HG03060 (cell line): ENCODE data around the gene ZG16.
"Not testable (repeated sequence)": the region's sequence is repeated elsewhere in the genome, so short reads cannot be mapped to it uniquely, and the experiment has no call there.

Source experiments
- ATAC-seq: cut with Tn5 transposase; IDR thresholded peaks from one replicate; pipeline ENCODE4 v1.9.1; 2021; ENCODE audit warnings: low read depth, moderate number of reproducible peaks; ENCODE audit not compliant: unreplicated experiment

The ZG16 gene

GRCh38 chr16:29783094-29783953, 5.3 kb downstream of the ZG16 start:
- ATAC-seq, result not testable (repeated sequence)

GRCh38 chr16:29784157-29784556, 6.1 kb downstream of the ZG16 start:
- ATAC-seq, result no peak

GRCh38 chr16:29784901-29785500, 6.9 kb downstream of the ZG16 start:
- no peak for ATAC-seq

GRCh38 chr16:29787155-29787554, 9.1 kb downstream of the ZG16 start:
- not testable (repeated sequence) for ATAC-seq

- no peak for ATAC-seq
Measured at GRCh38 chr16:29789775-29790182, 11.7 kb downstream of the ZG16 start.

GRCh38 chr16:29790183-29790948, 12.3 kb downstream of the ZG16 start, which contains the start of gene KIF22:
TSS of gene KIF22 (plus strand) at chr16:29790751. CDS start at chr16:29790760, 9 bp downstream.
- peak; percentile 79 for ATAC-seq

GRCh38 chr16:29790949-29791844, 13.1 kb downstream of the ZG16 start:
- ATAC-seq, result no peak

- ATAC-seq, result no peak
Measured at GRCh38 chr16:29791845-29792807, 14.1 kb downstream of the ZG16 start.

GRCh38 chr16:29793153-29793552, 15.1 kb downstream of the ZG16 start:
- ATAC-seq, result not testable (repeated sequence)

GRCh38 chr16:29794231-29794710, 16.2 kb downstream of the ZG16 start:
- no peak for ATAC-seq

- no peak for ATAC-seq
Measured at GRCh38 chr16:29802416-29802935, 24.4 kb downstream of the ZG16 start.

GRCh38 chr16:29804020-29804419, 26.0 kb downstream of the ZG16 start:
- no peak for ATAC-seq

- ATAC-seq, result no peak
Measured at GRCh38 chr16:29804455-29805231, 26.6 kb downstream of the ZG16 start.

- peak; percentile 37 for ATAC-seq
Measured at GRCh38 chr16:29805232-29806098, 27.4 kb downstream of the ZG16 start.

GRCh38 chr16:29806099-29806579, 28.1 kb downstream of the ZG16 start, which contains the start of gene MAZ:
TSS of gene MAZ (plus strand) at chr16:29806529. CDS start at chr16:29806702, 173 bp downstream.
- ATAC-seq, result no peak

GRCh38 chr16:29806641-29807425, 28.8 kb downstream of the ZG16 start:
- no peak for ATAC-seq
